Fibroblast of skin of left quadriceps (primary cell): ENCODE data around the gene TMEM231.
"Not testable (repeated sequence)": the region's sequence is repeated elsewhere in the genome, so short reads cannot be mapped to it uniquely, and the experiment has no call there.

Experiments
- DNase-seq, 2 experiments: peaks; one replicate each; pipeline ENCODE4 v3.0.0-alpha.2; 2013; ENCODE audit warnings: low read depth in 2 of 2

The TMEM231 gene

GRCh38 chr16:75555707-75556430 is at the start of gene TMEM231:
Gene TMEM231 (minus strand): TSS chr16:75556252. CDS start chr16:75556209, 43 bp downstream.
- DNase-seq = peak; percentile 80 to 83

GRCh38 chr16:75603241-75603640 is 47.2 kb upstream of the TMEM231 start:
- DNase-seq = no peak

- no peak for DNase-seq
Measured at GRCh38 chr16:75599452-75600277, 43.6 kb upstream of the TMEM231 start.

- DNase-seq = peak; percentile 65 to 68
Measured at GRCh38 chr16:75593825-75594820, 38.1 kb upstream of the TMEM231 start.

GRCh38 chr16:75593308-75593707 is 37.3 kb upstream of the TMEM231 start:
- no peak for DNase-seq

GRCh38 chr16:75591927-75592326 is 35.9 kb upstream of the TMEM231 start:
- DNase-seq = not testable (repeated sequence)

- peak in 1 of 2 experiments; percentile 17 for DNase-seq
Measured at GRCh38 chr16:75590920-75591843, 35.1 kb upstream of the TMEM231 start.

- DNase-seq = no peak
Measured at GRCh38 chr16:75589306-75589705, 33.3 kb upstream of the TMEM231 start.

GRCh38 chr16:75588716-75589115 is 32.7 kb upstream of the TMEM231 start:
- no peak for DNase-seq

GRCh38 chr16:75584108-75584507 is 28.1 kb upstream of the TMEM231 start:
- DNase-seq = no peak

- no peak for DNase-seq
Measured at GRCh38 chr16:75579281-75579834, 23.3 kb upstream of the TMEM231 start.

GRCh38 chr16:75578725-75579124 is 22.7 kb upstream of the TMEM231 start:
- no peak for DNase-seq

GRCh38 chr16:75578212-75578611 is 22.2 kb upstream of the TMEM231 start:
- no peak for DNase-seq

GRCh38 chr16:75576384-75576811 is 20.3 kb upstream of the TMEM231 start:
- DNase-seq = no peak

GRCh38 chr16:75575958-75576357 is 19.9 kb upstream of the TMEM231 start:
- no peak for DNase-seq

- no peak for DNase-seq
Measured at GRCh38 chr16:75573955-75574354, 17.9 kb upstream of the TMEM231 start.

- DNase-seq = no peak
Measured at GRCh38 chr16:75572864-75573542, 17.0 kb upstream of the TMEM231 start.

- DNase-seq = no peak
Measured at GRCh38 chr16:75570396-75571065, 14.5 kb upstream of the TMEM231 start.

GRCh38 chr16:75567911-75568310 is 11.9 kb upstream of the TMEM231 start:
- no peak for DNase-seq
